Right lobe of liver (tissue), 6 donors: ENCODE results near the gene NDRG3. TPM values are rescaled to one million over a fixed set of nuclear protein-coding genes. Genes with fewer than 3 reads are reported as not detected.
A peak's percentile ranks its signal among the peaks of the same experiment; 100 is the strongest.
"Not testable (repeated sequence)": the region's sequence is repeated elsewhere in the genome, so short reads cannot be mapped to it uniquely, and the experiment has no call there.

Source experiments
- ATAC-seq, 4 donors: fragments of 200-7000 bp; cut with Tn5 transposase; one replicate each; pipeline ENCODE4 v1.9.1; 2020; ENCODE audit warnings: mild to moderate bottlenecking in 4 of 4, moderate library complexity in 4 of 4
- DNase-seq, 3 donors: peaks; one replicate each; pipeline ENCODE4 v3.0.0-alpha.2; 2020
- H3K27ac ChIP-seq, 3 donors: fragments of 200-600 bp; one replicate each; pipeline ENCODE4 v1.8.0; 2022
- H3K27me3 ChIP-seq, 2 donors: fragments of 200-600 bp; one replicate each; pipeline ENCODE4 v1.8.0; 2022
- H3K36me3 ChIP-seq, 4 donors: fragments of 200-600 bp; sonication (generic) in 1 of 4; one replicate each; pipeline versions ENCODE4 v1.5.1 to v1.8.0; 2017 to 2022; ENCODE audit warnings: control low read depth in 1 of 4
- H3K4me1 ChIP-seq, 4 donors: fragments of 200-600 bp; sonication (generic) in 1 of 4; one replicate each; pipeline versions ENCODE4 v1.5.1 to v1.8.0; 2017 to 2022; ENCODE audit warnings: control low read depth in 1 of 4
- H3K4me3 ChIP-seq, 3 donors: fragments of 200-600 bp; one replicate each; pipeline ENCODE4 v1.8.0; 2022
- H3K9me3 ChIP-seq, 4 donors: fragments of 200-600 bp; sonication (generic) in 1 of 4; one replicate each; pipeline versions ENCODE4 v1.5.1 to v1.8.0; 2017 to 2022; ENCODE audit warnings: control low read depth in 1 of 4
- CTCF ChIP-seq, 4 donors: fragments of 200-600 bp in 3 of 4; fragments of 450-650 bp in 1 of 4; IDR thresholded peaks; one replicate each; pipeline versions ENCODE4 v1.5.1 to v1.8.0; 2016 to 2022; ENCODE audit warnings: antibody characterized with exemption in 4 of 4, mild to moderate bottlenecking in 2 of 4
- POLR2A ChIP-seq: fragments of 450-650 bp; IDR thresholded peaks from one replicate; pipeline ENCODE4 v1.6.1; 2017; ENCODE audit warnings: antibody characterized with exemption, mild to moderate bottlenecking
- WGBS: methylation state at CpG from one replicate; pipeline ENCODE4 v1.1.6; 2018; ENCODE audit warnings: low coverage, low lambda C conversion rate; ENCODE audit not compliant: insufficient coverage; ENCODE audit errors: missing lambda C conversion rate; 5-methylcytosine and 5-hydroxymethylcytosine counted together
- intact Hi-C, 2 donors: fragments of 100-400 bp; cut with DNase I; formaldehyde crosslinking; loops; one replicate each; pipeline versions ENCODE4 v1.11.2 to v1.14.1; 2022
- total RNA-seq, 6 experiments: library from RNA; depleted of rRNA in 2 of 6; stranded (reverse); fragments of >200 nt in 2 of 6; fragmentation: NEBNext Ultra II Directional in 3 of 6; extraction: Animal tissue kit (Norgen Biotek cat#: 25700) in 3 of 6; gene quantifications; one replicate each; pipeline versions ENCODE4 v1.1.0 to v1.2.4, GENCODE V29; 2016 to 2023
- donor health status: DM: no; HTN: yes; CAD: no.
- donor health status: DM: no; HTN: no; CAD: no.
- donor health status: DM: no; HTN: no; CAD: no.
- donor health status: DM: no; HTN: yes; CAD: no.
- donor health status: DM: no; HTN: yes; CAD: no.

NDRG3 gene
- total RNA-seq, 6 experiments from 2014 or later: 5.2 to 8.0 (median 7.0) TPM

GRCh38 chr20:36682311-36682710 is 63.6 kb downstream of the NDRG3 start:
- Histone ChIP-seq H3K36me3 (peaks cover 0 to 25% (median 0%) of the 10 kb centered on the region in 4 donors), H3K27ac (no peak overlapping the region), H3K4me3 (no peak overlapping the region), H3K27me3 (no peaks in the 10 kb centered on the region), H3K4me1 (no peaks in the 10 kb centered on the region), H3K9me3 (no peaks in the 10 kb centered on the region)
- 50% methylated on average over 1 of the region's 1 CpG for WGBS
- TF ChIP-seq POLR2A (no peak), CTCF (IDR thresholded peaks at IDR 0.05) (no peak)
- intact Hi-C loops: no loop called here
- no peak for DNase-seq
- no peak for ATAC-seq

GRCh38 chr20:36677422-36677771 is 68.5 kb downstream of the NDRG3 start:
- DNase-seq (no peak), ATAC-seq (no peak)
- no peaks in the 10 kb centered on the region for H3K9me3 ChIP-seq
- no peaks in the 10 kb centered on the region for H3K27me3 ChIP-seq
- TF ChIP-seq POLR2A (no peak), CTCF (IDR thresholded peaks at IDR 0.05) (no peak)
- 89% methylated on average over 5 of the region's 8 CpGs for WGBS
- intact Hi-C loops: no loop called here
- peaks cover 0 to 9% (median 0%) of the 10 kb centered on the region in 4 donors for H3K36me3 ChIP-seq
- H3K27ac ChIP-seq: no peak overlapping the region
- no peaks in the 10 kb centered on the region for H3K4me1 ChIP-seq
- H3K4me3 ChIP-seq: no peak overlapping the region

GRCh38 chr20:36676701-36677421 is 69.0 kb downstream of the NDRG3 start:
- no peak overlapping the region for H3K4me3 ChIP-seq
- H3K4me1 ChIP-seq: no peaks in the 10 kb centered on the region
- H3K9me3 ChIP-seq: no peaks in the 10 kb centered on the region
- no peak overlapping the region for H3K27ac ChIP-seq
- TF ChIP-seq CTCF (IDR thresholded peaks at IDR 0.05) (no peak), POLR2A (no peak)
- no peaks in the 10 kb centered on the region for H3K27me3 ChIP-seq
- intact Hi-C loops: no loop called here
- 98% methylated on average over 6 of the region's 27 CpGs for WGBS
- peak in 1 of 4 donors; percentile 34 for ATAC-seq
- peaks cover 0 to 5% (median 0%) of the 10 kb centered on the region in 4 donors for H3K36me3 ChIP-seq
- DNase-seq: no peak

GRCh38 chr20:36675545-36675944 is 70.3 kb downstream of the NDRG3 start:
- H3K4me3 ChIP-seq, H3K9me3 ChIP-seq, ATAC-seq, H3K36me3 ChIP-seq, DNase-seq, H3K27me3 ChIP-seq, H3K4me1 ChIP-seq, H3K27ac ChIP-seq, intact Hi-C loops: not testable (repeated sequence)
- 100% methylated on average over 5 of the region's 8 CpGs for WGBS

GRCh38 chr20:36672991-36673390 is 72.9 kb downstream of the NDRG3 start:
- ATAC-seq (no peak), DNase-seq (no peak)
- intact Hi-C loops: no loop called here

More at GRCh38 chr20:36672991-36673390, 72.9 kb downstream of the NDRG3 start:
- no peaks in the 10 kb centered on the region for H3K27me3 ChIP-seq
- TF ChIP-seq POLR2A (no peak), CTCF (IDR thresholded peaks at IDR 0.05) (no peak)
- 92% methylated on average over 3 of the region's 4 CpGs for WGBS
- peaks cover 0 to 6% (median 0%) of the 10 kb centered on the region in 4 donors for H3K36me3 ChIP-seq
- no peak overlapping the region for H3K27ac ChIP-seq
- H3K4me3 ChIP-seq: no peak overlapping the region
- H3K9me3 ChIP-seq: no peaks in the 10 kb centered on the region
- H3K4me1 ChIP-seq: peaks cover 0 to 4% (median 0%) of the 10 kb centered on the region in 4 donors
